AG10803 (cell line): ENCODE data around the gene PPTC7.
A peak's percentile ranks its signal among the peaks of the same experiment; 100 is the strongest.
"Not testable (repeated sequence)": the region's sequence is repeated elsewhere in the genome, so short reads cannot be mapped to it uniquely, and the experiment has no call there.

Experiments
- DNase-seq: peaks from one replicate; pipeline ENCODE4 v3.0.0; 2010; ENCODE audit warnings: low read depth
- H3K4me3 ChIP-seq: 2 replicates; pipeline ENCODE4 v1.5.1; 2011; ENCODE audit warnings: mild to moderate bottlenecking, low read length, control low read depth
- TF ChIP-seq, protein P1 (sequence below): conservative IDR thresholded peaks from 2 replicates; pipeline ENCODE4 v1.5.1; 2011; ENCODE audit warnings: mild to moderate bottlenecking, low read length, control low read depth, inconsistent platforms

Gene PPTC7

DNA sequence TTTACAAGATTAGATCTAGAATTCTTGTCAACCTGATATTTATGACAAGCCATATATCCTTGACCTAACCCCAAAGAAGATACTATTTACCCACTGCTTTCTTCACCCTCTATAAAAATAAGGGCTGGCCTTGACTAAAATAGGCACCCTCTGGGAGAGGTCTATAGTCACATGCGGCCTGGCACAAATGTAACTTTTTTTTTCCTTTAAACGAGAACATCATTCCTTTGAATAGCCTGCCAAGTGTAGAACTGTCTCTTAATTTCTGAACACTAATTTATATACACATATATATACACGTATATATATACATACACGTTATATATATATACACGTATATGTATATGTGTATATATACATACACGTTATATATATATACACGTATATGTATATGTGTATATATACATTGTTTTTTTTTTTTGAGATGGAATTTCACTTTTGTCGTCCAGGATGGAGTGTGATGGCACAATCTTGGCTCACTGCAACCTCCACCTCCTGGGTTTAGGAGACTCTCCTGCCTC lies 18.6 kb downstream of the PPTC7 start:
- H3K4me3 ChIP-seq: no peak overlapping the region
- TF ChIP-seq, protein P1, sequence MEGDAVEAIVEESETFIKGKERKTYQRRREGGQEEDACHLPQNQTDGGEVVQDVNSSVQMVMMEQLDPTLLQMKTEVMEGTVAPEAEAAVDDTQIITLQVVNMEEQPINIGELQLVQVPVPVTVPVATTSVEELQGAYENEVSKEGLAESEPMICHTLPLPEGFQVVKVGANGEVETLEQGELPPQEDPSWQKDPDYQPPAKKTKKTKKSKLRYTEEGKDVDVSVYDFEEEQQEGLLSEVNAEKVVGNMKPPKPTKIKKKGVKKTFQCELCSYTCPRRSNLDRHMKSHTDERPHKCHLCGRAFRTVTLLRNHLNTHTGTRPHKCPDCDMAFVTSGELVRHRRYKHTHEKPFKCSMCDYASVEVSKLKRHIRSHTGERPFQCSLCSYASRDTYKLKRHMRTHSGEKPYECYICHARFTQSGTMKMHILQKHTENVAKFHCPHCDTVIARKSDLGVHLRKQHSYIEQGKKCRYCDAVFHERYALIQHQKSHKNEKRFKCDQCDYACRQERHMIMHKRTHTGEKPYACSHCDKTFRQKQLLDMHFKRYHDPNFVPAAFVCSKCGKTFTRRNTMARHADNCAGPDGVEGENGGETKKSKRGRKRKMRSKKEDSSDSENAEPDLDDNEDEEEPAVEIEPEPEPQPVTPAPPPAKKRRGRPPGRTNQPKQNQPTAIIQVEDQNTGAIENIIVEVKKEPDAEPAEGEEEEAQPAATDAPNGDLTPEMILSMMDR: no peak
- no peak for DNase-seq

DNA sequence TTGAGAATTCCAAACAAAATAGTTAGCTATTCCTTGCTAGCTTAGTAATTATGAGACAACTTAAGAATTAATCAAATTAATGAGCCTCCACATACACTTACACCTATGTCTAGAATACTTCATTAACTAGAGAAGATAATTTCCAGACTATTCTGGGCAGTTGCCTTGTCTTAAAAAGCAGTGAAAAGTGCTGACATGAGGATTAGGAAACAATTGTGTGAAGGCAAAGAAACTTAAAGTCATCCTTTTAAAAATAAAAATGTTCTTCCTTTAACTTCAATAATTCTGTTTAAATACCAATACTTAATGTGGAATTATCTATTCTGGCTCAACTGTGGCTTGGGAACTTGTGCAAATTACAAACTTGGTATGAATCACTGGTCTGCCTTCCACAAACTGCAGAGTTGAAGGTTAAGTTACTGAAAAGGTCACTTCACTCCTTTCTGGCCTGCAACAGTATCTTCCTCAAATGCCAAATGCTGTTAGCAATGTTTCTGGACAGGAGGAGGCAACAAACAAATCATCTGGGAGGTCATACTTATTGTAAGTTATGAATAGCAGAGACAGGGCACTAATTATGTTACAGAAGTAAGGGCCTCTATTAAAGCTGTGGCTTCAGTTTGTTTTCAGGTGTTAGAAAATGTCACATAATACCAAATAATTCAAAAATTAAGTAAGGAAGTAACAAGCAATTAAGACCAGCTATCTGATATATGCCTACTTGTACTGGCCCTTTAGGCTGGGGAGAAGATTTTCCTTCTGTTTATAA lies 19.2 kb downstream of the PPTC7 start:
- TF ChIP-seq, protein P1: no peak
- no peak overlapping the region for H3K4me3 ChIP-seq
- DNase-seq: peak; percentile 69

DNA sequence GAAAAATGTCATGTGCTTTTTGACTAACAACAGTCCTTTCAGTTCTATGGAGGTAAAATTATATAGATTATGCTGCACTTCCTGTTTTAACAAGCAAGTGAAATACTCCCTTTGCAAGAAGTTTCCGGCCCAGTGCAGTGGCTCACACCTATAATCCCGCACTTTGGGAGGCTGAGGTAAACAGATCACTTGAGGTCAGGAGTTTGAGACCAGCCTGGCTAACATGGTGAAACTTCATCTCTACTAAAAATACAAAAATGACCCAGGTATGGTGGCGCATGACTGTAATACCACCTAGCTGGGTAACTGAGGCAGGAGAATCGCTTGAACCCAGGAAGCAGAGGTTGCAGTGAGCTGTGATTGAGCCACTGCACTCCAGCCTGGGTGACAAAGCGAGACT lies 20.7 kb downstream of the PPTC7 start:
- not testable (repeated sequence) for H3K4me3 ChIP-seq, DNase-seq

DNA sequence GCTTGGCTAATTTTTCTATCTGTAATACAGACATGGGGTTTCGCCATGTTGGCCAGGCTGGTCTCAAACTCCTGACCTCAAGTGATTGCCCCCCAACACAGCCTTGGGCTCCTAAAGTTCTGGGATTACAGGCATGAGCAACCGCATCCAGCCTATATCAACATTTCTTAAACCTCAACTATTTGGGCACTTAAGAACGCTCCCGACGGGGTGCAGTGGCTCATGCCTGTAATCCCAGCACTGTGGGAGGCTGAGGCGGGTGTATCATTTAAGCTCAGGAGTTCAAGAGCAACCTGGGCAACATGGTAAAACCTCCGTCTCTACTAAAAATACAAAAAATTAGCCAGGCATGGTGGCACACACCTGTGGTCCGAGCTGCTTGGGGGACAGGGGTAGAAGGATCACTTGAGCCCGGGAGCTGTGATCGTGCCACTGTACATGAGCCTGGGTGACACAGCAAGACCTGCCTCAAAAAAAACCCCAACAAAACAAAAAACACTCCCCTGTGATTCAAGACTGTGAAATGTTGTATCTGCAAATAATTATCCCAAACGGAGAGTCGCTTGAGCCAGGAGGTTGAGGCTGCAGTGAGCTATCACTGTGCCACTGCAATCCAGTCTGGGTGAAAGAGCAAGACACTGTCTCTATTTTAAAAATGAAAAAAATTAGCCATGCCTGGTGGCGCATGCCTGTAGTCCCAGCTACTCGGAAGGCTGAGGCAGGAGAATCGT lies 21.5 kb downstream of the PPTC7 start:
- TF ChIP-seq, protein P1: no peak
- H3K4me3 ChIP-seq: no peak overlapping the region; the same call in 1 of the 2 replicates
- peak; percentile 87 for DNase-seq

DNA sequence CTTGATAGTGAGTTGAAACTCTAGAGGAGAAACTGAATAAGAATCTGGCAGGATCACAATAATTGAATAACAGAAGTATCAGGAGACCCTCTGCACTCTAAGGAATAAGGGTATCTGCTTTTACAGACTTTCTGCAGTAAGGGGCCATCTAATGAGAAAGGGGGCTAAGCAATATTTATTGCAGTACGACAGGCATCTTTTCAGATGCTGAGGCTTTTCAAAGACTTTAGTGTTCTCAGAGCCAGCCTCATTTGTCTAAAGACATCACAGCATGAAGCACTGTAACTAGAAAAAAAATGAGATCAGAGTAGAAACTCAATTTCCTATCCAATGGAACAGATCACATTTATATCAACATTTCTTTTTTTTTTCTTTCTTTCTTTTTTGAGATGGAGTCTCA lies 22.2 kb downstream of the PPTC7 start:
- no peak overlapping the region for H3K4me3 ChIP-seq
- TF ChIP-seq, protein P1: no peak
- DNase-seq: no peak

DNA sequence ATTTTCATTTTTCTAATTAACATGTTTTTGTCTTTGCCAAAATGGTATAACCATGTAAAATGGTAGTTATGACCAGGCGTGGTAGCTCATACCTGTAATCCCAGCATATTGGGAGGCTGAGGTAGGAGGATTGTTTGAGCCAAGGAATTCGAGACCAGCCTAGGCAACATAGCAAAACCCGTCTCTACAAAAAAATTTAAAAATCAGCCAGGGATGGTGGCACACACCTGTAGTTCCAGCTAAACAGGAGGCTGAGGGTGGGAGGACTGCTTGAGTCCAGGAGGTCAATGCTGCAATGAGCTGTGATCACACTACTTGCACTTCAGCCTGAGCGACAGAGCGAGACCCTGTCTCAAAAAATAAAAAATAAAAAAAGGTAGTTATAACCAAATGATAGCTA lies 23.1 kb downstream of the PPTC7 start:
- no peak for DNase-seq
- TF ChIP-seq, protein P1: no peak
- H3K4me3 ChIP-seq: no peak overlapping the region

DNA sequence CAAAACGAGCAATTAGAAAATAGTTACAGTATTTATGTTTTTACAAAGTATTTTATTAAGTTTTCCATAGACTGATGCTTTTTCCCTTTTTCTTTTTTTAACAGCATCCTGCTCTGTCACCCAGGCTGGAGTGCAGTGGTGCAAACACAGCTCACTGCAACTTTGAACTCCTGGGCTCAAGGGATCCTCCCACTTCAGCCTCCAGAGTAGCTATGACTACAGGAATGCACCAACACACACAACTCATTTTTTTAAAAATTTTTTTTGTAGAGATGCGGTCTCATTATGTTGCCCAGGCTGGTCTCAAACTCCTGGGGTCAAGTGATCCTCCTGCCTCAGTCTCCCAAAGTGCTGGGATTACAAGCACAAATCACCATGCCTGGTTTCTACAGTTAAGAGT lies 24.2 kb downstream of the PPTC7 start:
- H3K4me3 ChIP-seq, DNase-seq: not testable (repeated sequence)

DNA sequence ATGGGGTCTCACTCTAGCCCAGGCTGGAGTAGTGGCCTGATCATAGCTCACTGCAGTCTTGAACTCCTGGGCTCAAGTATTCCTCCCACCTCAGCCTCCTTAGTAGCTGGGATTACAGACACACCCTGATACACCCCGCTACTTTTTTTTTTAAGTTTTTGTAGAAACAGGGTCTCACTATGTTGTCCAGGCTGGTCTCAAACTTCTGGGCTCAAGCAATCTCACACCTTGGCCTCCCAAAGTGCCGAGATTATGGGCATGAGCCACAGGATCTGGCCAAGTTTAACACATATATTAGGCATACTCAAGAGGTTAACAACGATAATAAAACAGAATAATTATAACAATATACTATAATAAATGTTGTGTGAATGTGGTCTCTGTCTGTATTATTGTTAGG lies 25.8 kb downstream of the PPTC7 start:
- DNase-seq: no peak
- TF ChIP-seq, protein P1: no peak

More for the DNA sequence above, 25.8 kb downstream of the PPTC7 start:
- H3K4me3 ChIP-seq: no peak overlapping the region
